Activated CD4-positive, CD25-positive, alpha-beta regulatory T cell treated with anti-CD3 and anti-CD28 coated beads, Interleukin-2, amount 50 U/mL, for 72 hours (primary cell): Measurements from ENCODE around the gene ENTREP3.
"Not testable (repeated sequence)": the region's sequence is repeated elsewhere in the genome, so short reads cannot be mapped to it uniquely, and the experiment has no call there.

Experiments used
- DNase-seq: peaks from one replicate; pipeline ENCODE4 v3.0.0; 2021

ENTREP3 gene

GRCh38 chr1:155255243-155256007, at the start of gene ENTREP3:
TSS of gene ENTREP3 (minus strand) at chr1:155255483. CDS start at chr1:155254877, 606 bp downstream.
- DNase-seq, result peak; percentile 73

GRCh38 chr1:155304558-155305063, 49.3 kb upstream of the ENTREP3 start:
- no peak for DNase-seq

- no peak for DNase-seq
Observed at GRCh38 chr1:155301342-155301841, 46.1 kb upstream of the ENTREP3 start, which contains the start of gene PKLR. TSS of gene PKLR (minus strand) at chr1:155301438. CDS start at chr1:155301395, 43 bp downstream.

GRCh38 chr1:155300553-155301329, 45.5 kb upstream of the ENTREP3 start:
- DNase-seq, result no peak

- DNase-seq, result no peak
Observed at GRCh38 chr1:155300024-155300423, 44.7 kb upstream of the ENTREP3 start.

GRCh38 chr1:155297384-155297783, 42.1 kb upstream of the ENTREP3 start:
- DNase-seq, result no peak

GRCh38 chr1:155296661-155297060, 41.4 kb upstream of the ENTREP3 start:
- no peak for DNase-seq

- no peak for DNase-seq
Observed at GRCh38 chr1:155295942-155296267, 40.6 kb upstream of the ENTREP3 start.

GRCh38 chr1:155295183-155295941, 40.1 kb upstream of the ENTREP3 start:
- DNase-seq, result no peak

- DNase-seq, result no peak
Observed at GRCh38 chr1:155294520-155295182, 39.4 kb upstream of the ENTREP3 start.

GRCh38 chr1:155293086-155293749, 37.9 kb upstream of the ENTREP3 start:
- DNase-seq, result no peak

GRCh38 chr1:155291006-155291405, 35.7 kb upstream of the ENTREP3 start:
- DNase-seq, result not testable (repeated sequence)

GRCh38 chr1:155287987-155288543, 32.8 kb upstream of the ENTREP3 start:
- DNase-seq, result no peak

GRCh38 chr1:155286544-155286943, 31.3 kb upstream of the ENTREP3 start:
- no peak for DNase-seq

- DNase-seq, result no peak
Observed at GRCh38 chr1:155285631-155286044, 30.4 kb upstream of the ENTREP3 start.

GRCh38 chr1:155285063-155285462, 29.8 kb upstream of the ENTREP3 start:
- no peak for DNase-seq

- DNase-seq, result no peak
Observed at GRCh38 chr1:155284476-155284875, 29.2 kb upstream of the ENTREP3 start.

GRCh38 chr1:155282488-155283091, 27.3 kb upstream of the ENTREP3 start:
- no peak for DNase-seq

GRCh38 chr1:155279268-155279667, 24.0 kb upstream of the ENTREP3 start:
- DNase-seq, result no peak

- no peak for DNase-seq
Observed at GRCh38 chr1:155278689-155279160, 23.4 kb upstream of the ENTREP3 start.
